Stimulated activated CD8-positive, alpha-beta memory T cell treated with anti-CD3 and anti-CD28 coated beads, Interleukin-7, amount 100 ng/mL, for 1 hour (primary cell): Measurements from ENCODE around the gene GAD1.

ENCODE experiments used
- DNase-seq, 2 donors: peaks; one replicate each; pipeline ENCODE4 v3.0.0-alpha.2; 2020; ENCODE audit warnings: low read depth in 2 of 2

GAD1 gene

DNA sequence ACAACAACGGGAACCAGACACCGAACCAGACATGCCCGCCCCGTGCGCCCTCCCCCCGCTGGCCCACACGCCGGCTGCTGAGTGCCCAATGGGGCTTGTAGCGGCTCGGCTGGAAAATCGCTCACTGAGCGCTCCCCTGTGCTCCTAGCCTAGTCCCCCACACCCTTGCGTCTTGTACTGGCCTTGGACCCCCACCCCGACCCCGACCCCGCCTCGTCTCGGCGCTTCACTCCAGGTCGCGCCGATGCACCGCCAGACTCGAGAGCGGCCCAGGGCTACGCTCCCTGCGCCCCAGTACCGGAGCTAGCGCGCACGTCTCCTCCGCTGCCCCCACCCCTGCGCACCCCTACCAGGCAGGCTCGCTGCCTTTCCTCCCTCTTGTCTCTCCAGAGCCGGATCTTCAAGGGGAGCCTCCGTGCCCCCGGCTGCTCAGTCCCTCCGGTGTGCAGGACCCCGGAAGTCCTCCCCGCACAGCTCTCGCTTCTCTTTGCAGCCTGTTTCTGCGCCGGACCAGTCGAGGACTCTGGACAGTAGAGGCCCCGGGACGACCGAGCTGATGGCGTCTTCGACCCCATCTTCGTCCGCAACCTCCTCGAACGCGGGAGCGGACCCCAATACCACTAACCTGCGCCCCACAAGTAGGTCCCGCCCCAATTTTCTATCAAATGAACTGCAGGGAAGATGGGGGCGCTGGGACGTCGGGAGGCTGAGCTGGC is 1.5 kb downstream of the GAD1 start:
- DNase-seq = no peak

DNA sequence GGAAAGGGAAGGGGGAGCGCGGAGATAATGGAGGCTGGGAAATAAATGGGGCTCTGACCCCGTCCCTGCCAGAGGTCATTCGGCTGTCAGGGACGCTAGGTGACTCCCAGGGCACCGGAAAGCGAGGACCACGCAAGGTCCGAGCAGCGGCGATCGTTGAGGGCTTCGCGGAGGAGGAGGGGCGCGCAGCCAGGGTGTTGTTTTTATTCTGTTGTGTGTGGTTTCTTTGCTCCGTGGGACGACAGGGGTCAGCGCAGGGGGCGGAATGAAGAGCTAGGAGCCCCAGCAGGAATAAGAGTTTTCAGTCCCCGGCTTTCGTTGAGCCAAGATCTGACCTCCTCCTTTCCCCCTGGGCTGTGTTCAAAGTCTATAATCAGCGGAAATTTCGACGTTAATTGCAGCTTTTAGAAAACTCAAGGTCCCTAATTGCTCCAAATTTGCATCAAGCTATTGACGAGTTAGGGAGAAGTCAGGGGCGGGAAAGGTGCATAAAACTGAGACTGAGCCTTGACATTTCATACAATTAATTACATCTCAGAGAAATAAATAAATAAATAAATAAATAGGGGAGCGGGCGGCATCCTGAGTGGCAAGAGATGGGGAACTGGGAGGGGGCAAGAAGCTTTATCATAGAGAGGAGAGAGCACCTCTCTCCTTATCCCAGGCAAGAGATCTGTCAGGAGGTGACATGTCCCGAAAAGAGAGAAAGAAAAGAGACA is 2.2 kb downstream of the GAD1 start:
- no peak for DNase-seq

DNA sequence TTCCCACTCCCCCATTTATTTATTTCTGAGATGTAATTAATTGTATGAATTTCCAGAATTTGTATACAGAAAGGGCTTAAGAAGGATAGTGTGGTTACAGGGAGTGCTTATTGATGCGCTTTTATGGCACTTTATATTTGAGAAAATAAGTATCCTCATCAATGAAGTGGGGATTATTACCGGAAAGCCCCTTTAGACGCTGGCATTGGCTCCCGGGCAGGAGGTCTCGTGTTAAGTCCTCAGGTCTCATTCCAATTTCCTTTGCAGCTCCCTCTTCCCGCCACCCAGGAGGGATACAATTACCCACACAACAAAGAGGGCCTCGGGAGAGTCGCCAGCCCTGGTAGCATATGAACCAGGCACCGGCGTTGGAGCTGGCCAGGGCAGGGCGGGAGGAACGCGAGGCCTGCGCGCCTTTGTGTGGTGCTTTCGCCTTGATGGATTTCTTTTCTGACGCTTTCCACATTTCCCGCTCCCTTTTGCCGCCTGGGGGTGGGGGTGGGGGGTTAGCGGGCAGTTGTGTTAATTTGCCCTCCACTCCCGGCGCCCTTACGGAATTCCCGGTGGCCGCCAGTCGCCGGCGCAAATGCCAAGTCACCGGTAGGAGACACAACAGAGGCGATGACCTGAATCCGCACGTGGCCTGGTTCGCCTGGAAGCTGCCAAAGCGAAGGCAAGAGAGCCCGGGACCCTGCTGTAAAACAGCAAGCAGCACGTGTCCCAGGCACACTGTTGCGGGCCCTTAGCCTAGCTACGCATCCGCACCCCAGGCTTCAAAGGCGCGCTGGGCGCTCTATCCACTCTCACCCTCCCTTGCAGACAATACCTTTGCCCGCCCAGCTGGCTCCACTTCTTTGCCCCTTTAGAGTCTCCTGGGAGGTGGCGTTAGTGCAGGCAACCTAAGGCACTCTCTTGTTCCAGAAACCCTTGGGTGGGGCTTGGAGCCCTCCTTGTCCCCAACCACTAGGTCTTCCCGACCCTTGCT is 3.3 kb downstream of the GAD1 start:
- no peak for DNase-seq

DNA sequence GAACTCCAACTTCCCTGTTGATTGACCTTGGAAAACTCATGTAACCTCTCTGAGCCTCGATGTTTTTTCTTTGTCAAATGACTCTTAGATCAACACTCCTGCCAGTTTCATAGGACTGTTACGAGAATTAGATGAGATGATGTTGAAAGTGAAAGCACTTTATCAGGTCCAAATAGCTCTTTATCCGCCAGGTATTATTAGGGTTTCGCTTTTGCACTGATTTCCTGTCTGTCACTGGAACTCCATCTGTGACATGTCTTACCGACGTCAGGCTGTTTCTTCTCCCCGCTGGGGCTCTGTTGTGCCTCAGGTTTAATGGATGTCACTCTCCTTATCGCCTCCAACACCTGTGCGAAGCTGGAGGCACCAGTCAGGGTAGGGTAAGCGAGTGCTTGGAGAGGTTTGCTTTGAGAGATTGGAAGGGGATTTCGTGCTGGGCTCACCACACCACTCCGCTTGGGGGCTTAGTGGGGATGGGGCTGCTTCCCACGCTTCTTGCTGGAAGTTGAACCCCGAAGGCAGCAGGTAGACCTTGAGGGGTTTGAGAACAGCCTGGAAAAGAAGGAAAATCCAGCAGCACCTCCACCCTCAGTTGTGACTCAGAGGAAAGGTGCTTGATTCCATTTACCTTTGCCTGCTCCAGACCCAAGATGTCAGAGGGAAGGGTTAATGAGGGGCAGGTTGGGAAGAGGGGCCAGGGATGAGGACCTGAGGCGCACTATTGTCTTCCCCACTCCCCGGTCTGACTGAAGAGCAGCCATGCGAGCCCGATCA is 4.3 kb downstream of the GAD1 start:
- no peak for DNase-seq

- no peak for DNase-seq
Observed at GRCh38 chr2:170821531-170822289, 5.0 kb downstream of the GAD1 start.

GRCh38 chr2:170822290-170823087 is 5.8 kb downstream of the GAD1 start:
- DNase-seq = no peak

GRCh38 chr2:170823088-170823897 is 6.6 kb downstream of the GAD1 start:
- no peak for DNase-seq

DNA sequence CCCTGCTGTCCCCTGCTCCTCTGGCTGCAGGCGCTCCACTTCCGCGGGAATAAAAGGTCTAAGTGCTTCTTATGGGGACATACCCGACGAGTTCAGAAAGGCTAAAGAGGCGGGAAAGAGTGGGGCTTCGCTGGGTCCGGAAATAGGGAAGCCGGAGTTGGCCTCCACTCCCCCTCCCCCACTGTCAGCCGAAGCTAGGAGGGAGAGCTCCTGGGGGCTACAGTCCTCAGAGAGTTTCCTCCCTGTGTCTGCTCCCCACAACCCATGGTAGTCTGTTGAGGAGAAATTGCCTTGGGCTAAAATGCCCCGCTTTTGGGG is 7.2 kb downstream of the GAD1 start:
- DNase-seq = no peak

DNA sequence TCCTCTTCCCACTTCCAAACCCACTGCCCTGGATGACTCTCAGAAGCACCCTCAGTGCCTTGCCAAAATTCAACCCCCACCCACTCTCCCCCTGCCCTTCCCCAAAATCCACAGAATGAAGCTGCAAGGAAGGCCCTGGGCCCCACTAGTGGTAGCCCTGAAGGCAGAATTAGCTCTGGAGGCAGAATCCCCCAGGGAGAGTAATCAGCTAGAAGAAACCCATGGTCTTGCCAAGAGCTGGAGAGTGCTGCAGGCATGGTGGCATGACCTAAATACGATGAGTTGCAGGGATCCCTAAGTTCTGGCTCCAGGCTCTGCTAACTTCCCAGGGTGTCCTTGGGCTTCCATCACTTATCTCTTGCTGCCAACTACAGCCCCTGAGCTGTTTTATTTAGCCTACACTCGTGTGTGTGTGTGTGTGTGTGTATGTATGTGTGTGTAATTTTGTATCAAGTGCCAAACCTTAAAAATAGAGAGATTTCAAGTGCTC is 7.9 kb downstream of the GAD1 start:
- no peak for DNase-seq

DNA sequence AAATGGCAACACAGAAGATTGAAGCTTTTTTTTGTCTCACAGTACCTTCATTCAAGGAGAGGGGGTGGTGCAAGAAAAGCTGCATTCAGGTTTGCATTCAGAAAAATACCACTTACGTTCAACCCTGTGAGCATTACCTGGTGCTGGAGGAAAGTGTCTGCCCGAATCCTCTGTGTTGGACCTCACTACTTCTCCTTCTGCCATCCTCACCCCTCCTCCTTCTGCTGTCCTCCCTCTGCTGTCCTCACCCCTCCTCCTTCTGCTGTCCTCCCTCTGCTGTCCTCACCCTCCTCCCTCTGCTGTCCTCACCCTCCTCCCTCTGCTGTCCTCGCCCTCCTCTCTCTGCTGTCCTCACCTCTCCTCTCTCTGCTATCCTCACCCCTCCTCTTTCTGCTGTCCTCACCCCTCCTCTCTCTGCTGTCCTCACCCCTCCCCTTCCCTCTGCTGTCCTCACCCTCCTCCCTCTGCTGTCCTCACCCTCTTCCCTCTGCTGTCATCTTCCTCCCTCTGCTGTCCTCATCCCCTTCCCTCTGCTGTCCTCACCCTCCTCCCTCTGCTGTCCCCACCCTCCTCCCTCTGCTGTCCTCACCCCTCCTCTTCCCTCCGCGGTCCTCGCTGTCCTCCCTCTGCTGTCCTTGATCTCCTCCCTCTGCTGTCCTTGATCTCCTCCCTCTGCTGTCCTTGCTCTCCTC is 11.3 kb downstream of the GAD1 start:
- no peak for DNase-seq

- no peak for DNase-seq
Observed at GRCh38 chr2:170828533-170828916, 11.8 kb downstream of the GAD1 start.

- no peak for DNase-seq
Observed at GRCh38 chr2:170829036-170829435, 12.3 kb downstream of the GAD1 start.

- no peak for DNase-seq
Observed at GRCh38 chr2:170830166-170830565, 13.5 kb downstream of the GAD1 start.

- DNase-seq = no peak
Observed at GRCh38 chr2:170831115-170831514, 14.4 kb downstream of the GAD1 start.

GRCh38 chr2:170836027-170836426 is 19.3 kb downstream of the GAD1 start:
- DNase-seq = no peak

DNA sequence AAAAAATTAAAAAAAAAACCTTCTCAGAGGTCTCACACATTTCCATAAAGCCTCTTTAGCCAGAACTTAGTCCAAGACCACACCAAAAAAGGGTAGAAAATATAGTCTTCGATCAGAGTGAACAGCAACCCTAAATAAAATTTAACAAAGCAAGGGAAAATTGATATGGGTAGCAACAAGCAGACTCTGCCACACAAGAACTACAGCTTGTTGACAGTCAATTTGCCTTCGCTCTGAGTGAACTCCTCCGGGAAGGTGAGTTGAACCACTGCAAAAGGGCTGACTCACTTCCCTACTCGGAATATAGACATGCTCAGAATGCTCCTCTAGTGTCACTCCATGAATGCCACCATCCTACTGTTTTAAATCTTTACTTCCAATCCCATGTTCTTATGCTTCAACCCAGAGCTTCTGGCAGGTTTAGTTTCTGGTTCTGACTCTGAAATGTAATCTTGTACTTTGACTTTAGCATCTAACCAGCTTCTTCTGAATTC is 24.1 kb downstream of the GAD1 start:
- no peak for DNase-seq

GRCh38 chr2:170842785-170843184 is 26.1 kb downstream of the GAD1 start:
- no peak for DNase-seq

GRCh38 chr2:170843656-170844055 is 27.0 kb downstream of the GAD1 start:
- DNase-seq = no peak
